HEK293 (cell line): ENCODE measurements around the gene TPD52L1.

Source experiments
- CTCF ChIP-seq: fragments of 450-650 bp; formaldehyde crosslinking; IDR thresholded peaks from 2 replicates; pipeline ENCODE4 v1.5.1; 2016; ENCODE audit warnings: missing biosample characterization, missing genetic modification characterization
- MEIS1 ChIP-seq: sonication (generic); formaldehyde crosslinking; IDR thresholded peaks from 2 replicates; pipeline ENCODE4 v1.8.1; 2022; ENCODE audit warnings: missing genetic modification reagents, mild to moderate bottlenecking, borderline replicate concordance
- MZF1 ChIP-seq: fragments of 450-650 bp; formaldehyde crosslinking; IDR thresholded peaks from 2 replicates; pipeline ENCODE4 v1.5.1; 2017; ENCODE audit warnings: missing biosample characterization, missing genetic modification characterization, borderline replicate concordance
- OVOL3 ChIP-seq: fragments of 450-650 bp; formaldehyde crosslinking; IDR thresholded peaks from 2 replicates; pipeline ENCODE4 v1.5.1; 2016; ENCODE audit warnings: missing biosample characterization, missing genetic modification characterization
- PBX3 ChIP-seq: sonication (generic); formaldehyde crosslinking; IDR thresholded peaks from 2 replicates; pipeline ENCODE4 v1.8.1; 2022; ENCODE audit warnings: mild to moderate bottlenecking, moderate library complexity, missing genetic modification reagents
- SP2 ChIP-seq: fragments of 450-650 bp; formaldehyde crosslinking; IDR thresholded peaks from 2 replicates; pipeline ENCODE4 v1.5.1; 2016; ENCODE audit warnings: missing biosample characterization, missing genetic modification characterization
- ZBTB1 ChIP-seq: fragments of 450-650 bp; formaldehyde crosslinking; IDR thresholded peaks from 2 replicates; pipeline ENCODE4 v1.5.1; 2016; ENCODE audit warnings: missing biosample characterization, missing genetic modification characterization
- ZSCAN23 ChIP-seq: fragments of 450-650 bp; formaldehyde crosslinking; IDR thresholded peaks from 2 replicates; pipeline ENCODE4 v1.5.1; 2016; ENCODE audit warnings: missing biosample characterization, missing genetic modification characterization
- TF ChIP-seq, protein P1 (sequence below): IDR thresholded peaks from 2 replicates; pipeline ENCODE4 v1.6.1; 2011; ENCODE audit warnings: mild to moderate bottlenecking, low read depth, low read length, borderline replicate concordance
- TF ChIP-seq, protein P2 (sequence below): fragments of 450-650 bp; formaldehyde crosslinking; IDR thresholded peaks from 2 replicates; pipeline ENCODE4 v1.5.1; 2016; ENCODE audit warnings: missing biosample characterization, missing genetic modification characterization

- TF ChIP-seq CTCF (tag by site-specific recombination) (no peak), MZF1 (tag by site-specific recombination) (no peak), SP2 (no peak), MEIS1 (CRISPR knock-in tag) (no peak), PBX3 (CRISPR knock-in tag) (no peak), OVOL3 (tag by site-specific recombination) (no peak), ZBTB1 (no peak), ZSCAN23 (tag by site-specific recombination) (no peak)
- TF ChIP-seq, protein P1, sequence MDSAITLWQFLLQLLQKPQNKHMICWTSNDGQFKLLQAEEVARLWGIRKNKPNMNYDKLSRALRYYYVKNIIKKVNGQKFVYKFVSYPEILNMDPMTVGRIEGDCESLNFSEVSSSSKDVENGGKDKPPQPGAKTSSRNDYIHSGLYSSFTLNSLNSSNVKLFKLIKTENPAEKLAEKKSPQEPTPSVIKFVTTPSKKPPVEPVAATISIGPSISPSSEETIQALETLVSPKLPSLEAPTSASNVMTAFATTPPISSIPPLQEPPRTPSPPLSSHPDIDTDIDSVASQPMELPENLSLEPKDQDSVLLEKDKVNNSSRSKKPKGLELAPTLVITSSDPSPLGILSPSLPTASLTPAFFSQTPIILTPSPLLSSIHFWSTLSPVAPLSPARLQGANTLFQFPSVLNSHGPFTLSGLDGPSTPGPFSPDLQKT, result no peak
- TF ChIP-seq, protein P2, sequence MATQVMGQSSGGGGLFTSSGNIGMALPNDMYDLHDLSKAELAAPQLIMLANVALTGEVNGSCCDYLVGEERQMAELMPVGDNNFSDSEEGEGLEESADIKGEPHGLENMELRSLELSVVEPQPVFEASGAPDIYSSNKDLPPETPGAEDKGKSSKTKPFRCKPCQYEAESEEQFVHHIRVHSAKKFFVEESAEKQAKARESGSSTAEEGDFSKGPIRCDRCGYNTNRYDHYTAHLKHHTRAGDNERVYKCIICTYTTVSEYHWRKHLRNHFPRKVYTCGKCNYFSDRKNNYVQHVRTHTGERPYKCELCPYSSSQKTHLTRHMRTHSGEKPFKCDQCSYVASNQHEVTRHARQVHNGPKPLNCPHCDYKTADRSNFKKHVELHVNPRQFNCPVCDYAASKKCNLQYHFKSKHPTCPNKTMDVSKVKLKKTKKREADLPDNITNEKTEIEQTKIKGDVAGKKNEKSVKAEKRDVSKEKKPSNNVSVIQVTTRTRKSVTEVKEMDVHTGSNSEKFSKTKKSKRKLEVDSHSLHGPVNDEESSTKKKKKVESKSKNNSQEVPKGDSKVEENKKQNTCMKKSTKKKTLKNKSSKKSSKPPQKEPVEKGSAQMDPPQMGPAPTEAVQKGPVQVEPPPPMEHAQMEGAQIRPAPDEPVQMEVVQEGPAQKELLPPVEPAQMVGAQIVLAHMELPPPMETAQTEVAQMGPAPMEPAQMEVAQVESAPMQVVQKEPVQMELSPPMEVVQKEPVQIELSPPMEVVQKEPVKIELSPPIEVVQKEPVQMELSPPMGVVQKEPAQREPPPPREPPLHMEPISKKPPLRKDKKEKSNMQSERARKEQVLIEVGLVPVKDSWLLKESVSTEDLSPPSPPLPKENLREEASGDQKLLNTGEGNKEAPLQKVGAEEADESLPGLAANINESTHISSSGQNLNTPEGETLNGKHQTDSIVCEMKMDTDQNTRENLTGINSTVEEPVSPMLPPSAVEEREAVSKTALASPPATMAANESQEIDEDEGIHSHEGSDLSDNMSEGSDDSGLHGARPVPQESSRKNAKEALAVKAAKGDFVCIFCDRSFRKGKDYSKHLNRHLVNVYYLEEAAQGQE (tag by site-specific recombination), result no peak
Observed at GRCh38 chr6:125193208-125193607, 39.6 kb downstream of the TPD52L1 start.
